ENCODE measurements around the gene ZC3HAV1L.
"Not testable (repeated sequence)": the region's sequence is repeated elsewhere in the genome, so short reads cannot be mapped to it uniquely, and the experiment has no call there.

ZC3HAV1L gene

DNA sequence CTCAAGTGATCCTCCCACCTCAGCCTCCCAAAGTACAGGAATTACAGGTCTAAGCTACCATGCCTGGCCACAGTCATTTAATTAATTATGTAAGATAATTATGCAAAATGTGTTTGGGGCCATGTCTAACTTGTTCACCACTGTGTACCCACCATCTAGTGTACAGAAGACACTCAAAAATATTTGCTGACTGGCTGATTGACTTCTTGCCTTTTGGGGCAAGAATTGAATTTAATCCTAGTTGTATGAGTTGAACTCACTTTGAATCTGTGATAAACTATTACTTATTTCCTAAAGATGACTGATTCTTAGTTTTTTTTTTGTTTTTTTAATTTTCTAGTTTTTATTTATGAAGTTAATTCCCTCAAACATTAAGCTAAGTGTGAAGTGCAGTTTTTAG, 15.8 kb upstream of the ZC3HAV1L start:
- DNase-seq: no peak

- DNase-seq: no peak
Observed at GRCh38 chr7:139049936-139050335, 14.1 kb upstream of the ZC3HAV1L start.

GRCh38 chr7:139049111-139049510, 13.3 kb upstream of the ZC3HAV1L start:
- DNase-seq: no peak

DNA sequence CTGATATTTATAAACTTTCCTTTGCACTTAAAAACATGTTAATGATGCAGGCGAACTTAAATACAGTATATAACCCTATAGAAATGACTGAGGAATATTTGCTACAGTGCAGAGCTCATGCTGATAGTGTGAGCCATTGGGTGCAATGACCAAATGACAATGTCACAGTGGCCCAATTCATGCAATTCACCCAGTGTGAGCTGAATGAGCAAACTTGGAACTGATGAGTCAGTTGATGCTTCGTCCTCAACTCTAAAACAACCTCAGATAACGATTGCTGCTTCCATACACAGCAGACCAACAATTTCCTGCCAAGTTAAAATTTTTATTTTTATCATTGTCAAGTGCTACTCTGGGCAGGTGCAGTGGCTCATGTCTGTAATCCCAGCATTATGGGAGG, 12.1 kb upstream of the ZC3HAV1L start:
- DNase-seq: no peak

DNA sequence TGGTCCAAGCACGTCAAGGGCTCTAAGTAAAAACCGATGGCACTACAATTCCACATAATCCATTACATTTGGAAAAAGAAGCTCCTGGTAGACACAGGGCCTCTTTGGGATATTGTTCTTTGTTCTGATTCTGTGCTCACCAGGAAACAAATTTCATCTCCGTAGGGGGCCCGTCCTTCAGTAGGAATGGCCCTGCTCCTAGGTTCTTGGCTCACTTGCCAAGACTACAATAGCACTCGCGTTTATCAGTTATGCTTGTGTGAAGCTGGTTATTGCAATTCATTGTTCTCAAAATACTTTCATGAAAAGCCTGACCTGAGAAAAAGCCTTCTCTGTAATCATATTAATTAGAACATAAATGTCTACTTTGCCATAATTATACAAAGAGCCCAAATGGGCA, 10.3 kb upstream of the ZC3HAV1L start:
- DNase-seq: peak; percentile 15

GRCh38 chr7:139044813-139045794, 9.3 kb upstream of the ZC3HAV1L start:
- DNase-seq: no peak

- DNase-seq: peak; percentile 2
Observed at GRCh38 chr7:139043823-139044812, 8.3 kb upstream of the ZC3HAV1L start.

- DNase-seq: no peak
Observed at GRCh38 chr7:139041378-139042085, 5.7 kb upstream of the ZC3HAV1L start.

DNA sequence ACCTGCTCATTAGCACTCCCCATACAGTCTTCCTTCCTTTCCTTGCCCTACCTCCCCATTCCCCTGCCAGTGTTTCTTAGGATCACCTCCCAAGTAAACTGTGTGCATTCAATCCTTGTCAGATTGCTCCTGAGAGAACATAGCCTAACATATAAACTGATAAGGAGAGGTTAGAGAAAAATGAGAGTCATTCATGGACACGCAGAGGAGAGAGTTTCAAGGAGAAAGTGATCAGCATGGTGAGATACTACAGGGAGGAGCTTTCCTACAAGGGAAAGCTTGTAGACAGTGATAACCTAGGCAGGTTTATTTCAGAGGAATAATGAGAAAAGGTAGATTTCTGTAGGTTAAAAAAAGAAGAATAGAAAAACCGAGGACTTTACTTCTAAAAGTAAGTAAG, 2.8 kb upstream of the ZC3HAV1L start:
- no peak for DNase-seq

GRCh38 chr7:139036901-139037300, 1.1 kb upstream of the ZC3HAV1L start:
- no peak for DNase-seq

- no peak for DNase-seq
Observed at GRCh38 chr7:139034855-139035585, 822 bp downstream of the ZC3HAV1L start.

DNA sequence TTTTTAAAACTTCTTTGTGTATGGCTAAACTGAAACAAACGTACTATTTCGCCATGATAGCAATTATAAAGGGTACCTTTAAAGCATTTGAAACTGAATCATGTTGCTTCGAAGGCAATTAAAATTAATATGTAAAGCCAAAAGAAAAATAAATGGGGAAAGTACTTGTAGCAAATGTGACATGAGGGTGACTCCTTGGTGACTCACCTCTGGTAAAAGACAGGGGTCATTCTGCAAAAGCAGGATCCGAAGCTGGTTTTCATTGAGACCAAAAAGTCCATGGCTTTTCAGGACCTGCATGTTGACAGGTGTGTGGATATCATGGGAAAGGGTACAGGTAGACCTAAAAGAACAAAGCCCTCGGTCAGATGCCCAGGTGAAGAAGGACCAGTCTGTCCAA, 1.5 kb downstream of the ZC3HAV1L start:
- DNase-seq: no peak

DNA sequence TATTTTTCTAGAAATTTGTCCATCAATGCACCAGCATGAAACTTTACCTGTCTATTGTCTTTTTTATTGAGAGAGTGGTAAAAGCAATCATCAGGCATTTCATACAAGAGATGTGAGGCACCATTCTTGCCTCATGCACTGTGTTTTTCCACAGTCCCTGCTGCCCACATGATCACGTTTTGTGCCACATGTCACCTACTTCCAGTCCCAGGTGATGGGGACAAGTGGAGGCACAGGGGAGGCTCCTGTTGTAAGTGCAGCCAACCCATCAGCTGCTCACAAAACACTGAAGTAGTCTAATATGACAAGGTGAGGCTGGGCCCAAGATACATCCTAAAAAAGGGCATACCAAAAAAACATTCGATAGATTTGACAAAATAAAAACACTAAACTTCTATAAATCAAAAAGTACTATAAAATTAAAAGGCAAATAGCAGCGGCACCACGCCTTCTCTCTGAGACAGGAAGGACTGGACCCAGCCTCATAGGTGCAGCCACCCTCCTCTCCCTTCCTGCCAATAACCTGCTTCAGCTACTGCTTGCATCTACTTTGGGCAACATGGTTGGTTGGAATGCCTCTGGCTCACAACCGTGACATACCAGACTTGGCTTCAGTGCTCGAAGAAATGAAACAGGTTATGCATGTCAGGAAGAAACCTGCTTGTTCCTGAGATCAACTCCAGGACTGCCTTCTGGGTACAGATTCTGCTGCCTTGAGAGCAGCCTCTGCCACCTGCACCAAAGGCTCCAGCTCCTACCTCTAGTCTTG, 2.3 kb downstream of the ZC3HAV1L start:
- DNase-seq: no peak

- DNase-seq: no peak
Observed at GRCh38 chr7:139032473-139032872, 3.4 kb downstream of the ZC3HAV1L start.

GRCh38 chr7:139029353-139029752, 6.5 kb downstream of the ZC3HAV1L start:
- no peak for DNase-seq

DNA sequence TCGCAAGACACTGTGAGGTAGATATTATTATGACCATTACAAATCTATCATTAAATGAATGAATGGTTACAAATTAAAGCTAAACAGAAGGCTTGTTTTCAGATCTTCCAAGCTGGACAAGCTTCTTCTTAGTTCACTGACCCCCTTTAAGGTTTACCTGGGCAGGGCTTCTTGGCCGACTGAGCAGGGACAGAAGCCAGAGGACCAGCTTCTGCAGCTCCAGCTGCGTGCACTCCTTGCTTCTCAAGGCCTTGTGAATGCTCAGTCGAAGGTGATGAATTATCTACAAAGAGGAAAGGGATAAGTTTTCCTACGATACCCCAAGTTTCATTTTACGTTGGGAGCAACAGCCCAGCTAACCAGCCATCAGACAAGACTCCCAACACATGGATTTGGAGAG, 9.3 kb downstream of the ZC3HAV1L start:
- no peak for DNase-seq

DNA sequence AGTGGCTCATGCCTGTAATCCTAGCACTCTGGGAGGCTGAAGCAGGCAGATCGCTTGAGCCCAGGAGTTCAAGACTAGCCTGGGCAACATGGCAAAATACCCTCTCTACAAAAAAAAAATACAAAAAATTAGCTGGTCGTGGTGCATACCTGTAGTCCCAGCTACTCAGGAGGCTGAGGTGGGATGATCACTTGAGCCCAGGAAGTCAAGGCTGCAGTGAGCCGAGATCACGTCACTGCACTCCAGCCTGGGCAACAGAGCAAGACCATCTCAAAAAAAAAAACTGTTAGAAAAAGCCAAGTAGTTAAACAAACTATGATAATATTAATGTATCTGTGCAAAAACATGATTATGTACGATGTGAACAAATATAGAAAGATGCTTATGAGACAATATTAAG, 10.0 kb downstream of the ZC3HAV1L start:
- not testable (repeated sequence) for DNase-seq

- DNase-seq: no peak
Observed at GRCh38 chr7:139023076-139023475, 12.8 kb downstream of the ZC3HAV1L start.

DNA sequence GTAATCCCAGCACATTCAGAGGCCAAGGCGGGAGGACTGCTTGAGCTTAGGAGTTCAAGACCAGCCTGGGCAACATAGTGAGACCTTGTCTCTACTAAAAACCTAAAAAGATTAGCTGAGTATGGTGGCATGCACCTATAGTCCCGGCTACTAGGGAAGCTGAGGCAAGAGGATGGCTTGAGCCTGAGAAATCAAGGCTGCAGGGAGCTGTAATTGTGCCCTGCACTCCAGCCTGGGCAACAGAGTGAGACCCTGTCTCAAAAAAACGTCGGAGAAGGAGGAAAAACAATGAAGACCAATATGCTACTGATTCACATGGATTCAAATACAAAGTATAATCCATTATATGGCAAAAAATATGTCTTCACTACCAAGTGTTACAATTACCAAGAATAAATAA, 13.6 kb downstream of the ZC3HAV1L start:
- no peak for DNase-seq

DNA sequence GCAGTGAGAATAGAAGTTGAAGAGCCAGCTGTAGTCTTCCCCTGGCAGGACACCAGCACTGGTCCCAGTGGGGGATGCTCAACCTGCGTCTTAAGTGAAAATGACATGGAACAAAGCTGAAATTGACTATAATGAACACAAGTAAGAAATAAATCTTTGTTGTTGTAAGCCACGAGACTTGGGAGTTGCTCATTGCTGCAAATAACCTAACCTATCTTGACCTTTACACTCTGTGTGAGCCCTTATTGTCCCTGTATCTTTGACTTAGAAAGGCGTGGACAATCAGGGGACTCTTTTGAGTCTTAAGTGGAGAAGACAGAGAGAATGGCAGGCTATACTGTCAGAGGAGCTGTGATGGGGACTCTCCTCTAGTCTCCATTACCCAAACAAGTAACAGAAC, 16.9 kb downstream of the ZC3HAV1L start:
- DNase-seq: no peak

- DNase-seq: peak; percentile 47
Observed at GRCh38 chr7:139016931-139017511, 18.8 kb downstream of the ZC3HAV1L start.
